ENCODE measurements around the gene CBFB. TPM values are rescaled to one million over a fixed set of nuclear protein-coding genes. Genes with fewer than 3 reads are reported as not detected.

CBFB gene
- total and polyA plus RNA-seq, 9 of the 15 experiments (the other 6 are each of a cell fraction or from before 2014, with no cell fraction given), result 22.0 to 112 (median 66.5) TPM

- no peak for TF ChIP-seq YY1 (IDR thresholded peaks at IDR 0.05; ENCODE audit: borderline replicate concordance in 1 of 3, control insufficient read depth in 1 of 3, extremely low read depth in 1 of 3, insufficient read depth in 3 of 3, insufficient read length in 1 of 3, insufficient replicate concordance in 2 of 3, low read depth in 1 of 3, low read length in 2 of 3)
- 0 out of 4 replicates have a peak, but pooled peaks of 1 of the 2 experiments have one; percentile 29 for TF ChIP-seq SIX5 (IDR thresholded peaks at IDR 0.05; ENCODE audit: borderline replicate concordance in 1 of 2, insufficient read depth in 1 of 2, low read depth in 1 of 2, low read length in 2 of 2)
- 0 out of 2 replicates have a peak, but pooled peaks have one; percentile 32 for TF ChIP-seq ZBTB17 (CRISPR knock-in tag; IDR thresholded peaks at IDR 0.05)
- no peak for TF ChIP-seq CBFB (CRISPR knock-in tag; IDR thresholded peaks at IDR 0.05)
- no peak for TF ChIP-seq TCF7L2 (IDR thresholded peaks at IDR 0.05; ENCODE audit: low read depth, low read length)
- 0 out of 2 replicates have a peak, but pooled peaks have one; percentile 8 for TF ChIP-seq MGA (IDR thresholded peaks at IDR 0.05)
- TF ChIP-seq RBFOX2 (IDR thresholded peaks at IDR 0.05; ENCODE audit: low read depth, low read length), result peak; percentile 86
- no peak for TF ChIP-seq RUNX1 (IDR thresholded peaks at IDR 0.05; ENCODE audit: low read depth)
- no peak for TF ChIP-seq ZNF133 (CRISPR knock-in tag; IDR thresholded peaks at IDR 0.05)
- TF ChIP-seq ZNF668 (CRISPR knock-in tag; IDR thresholded peaks at IDR 0.05), result no peak
- no peak for TF ChIP-seq ILK (tag; IDR thresholded peaks at IDR 0.05; ENCODE audit: borderline replicate concordance, low read depth)
- no peak for TF ChIP-seq ZNF445 (CRISPR knock-in tag; IDR thresholded peaks at IDR 0.05; ENCODE audit: low read depth)
These were observed 80.6 kb downstream of the CBFB start, which contains the start of gene PHAF1 (continued) for GRCh38 chr16:67109407-67110135.
